Tibial nerve (tissue), 4 donors: Measurements from ENCODE around the gene KIAA1210. TPM values are rescaled to one million over a fixed set of nuclear protein-coding genes. Genes with fewer than 3 reads are reported as not detected.

Experiments
- DNase-seq, 2 donors: peaks; one replicate each; pipeline ENCODE4 v3.0.0-alpha.2; 2019; ENCODE audit warnings: low spot score in 2 of 2
- H3K27ac ChIP-seq, 4 donors: fragments of 200-600 bp; sonication (generic) in 3 of 4; one replicate each; pipeline ENCODE4 v1.5.1; 2017 to 2019; ENCODE audit warnings: mild to moderate bottlenecking in 1 of 4
- H3K27me3 ChIP-seq, 2 donors: fragments of 200-600 bp; sonication (generic) in 1 of 2; one replicate each; pipeline versions ENCODE4 v1.5.1 to v1.6.0; 2017 to 2019
- H3K36me3 ChIP-seq, 3 donors: fragments of 200-600 bp; sonication (generic); one replicate each; pipeline ENCODE4 v1.5.1; 2018 to 2019
- H3K4me1 ChIP-seq, 4 donors: fragments of 200-600 bp; sonication (generic) in 3 of 4; one replicate each; pipeline ENCODE4 v1.5.1; 2017 to 2019
- H3K4me3 ChIP-seq, 4 donors: fragments of 200-600 bp; sonication (generic) in 3 of 4; one replicate each; pipeline ENCODE4 v1.5.1; 2017 to 2019; ENCODE audit warnings: mild to moderate bottlenecking in 1 of 4, moderate library complexity in 1 of 4
- H3K9me3 ChIP-seq, 4 donors: fragments of 200-600 bp; sonication (generic) in 3 of 4; one replicate each; pipeline ENCODE4 v1.5.1; 2017 to 2019
- CTCF ChIP-seq, 5 experiments: fragments of 200-600 bp in 3 of 5; fragments of 450-650 bp in 2 of 5; sonication (generic) in 3 of 5; IDR thresholded peaks; one replicate each; pipeline ENCODE4 v1.5.1; 2016 to 2019; ENCODE audit warnings: antibody characterized with exemption in 5 of 5, mild to moderate bottlenecking in 3 of 5, moderate library complexity in 2 of 5
- EP300 ChIP-seq, 2 donors: sonication (generic); formaldehyde crosslinking; IDR thresholded peaks; one replicate each; pipeline ENCODE4 v1.6.1; 2017; ENCODE audit warnings: antibody characterized with exemption in 2 of 2, mild to moderate bottlenecking in 1 of 2
- POLR2A ChIP-seq, 2 donors: fragments of 450-650 bp; IDR thresholded peaks; one replicate each; pipeline ENCODE4 v1.6.1; 2017; ENCODE audit warnings: antibody characterized with exemption in 2 of 2, mild to moderate bottlenecking in 2 of 2, moderate library complexity in 2 of 2
- WGBS, 2 donors: methylation state at CpG; one replicate each; pipeline ENCODE4 v1.1.5; 2018; 5-methylcytosine and 5-hydroxymethylcytosine counted together
- total RNA-seq, 4 donors: library from RNA; depleted of rRNA; stranded (reverse); fragments of >200 nt; gene quantifications; one replicate each; pipeline ENCODE4 v1.1.0, GENCODE V29; 2016

Gene KIAA1210
- total RNA-seq, 4 donors from 2014 or later = not detected

- peaks cover 0 to under 1% of the 10 kb centered on the region in 2 donors for H3K27me3 ChIP-seq
- WGBS, 2 donors = 38 to 52% methylated on average over 5 of the region's 5 CpGs
Observed at GRCh38 chrX:119145241-119145653, 17.6 kb upstream of the KIAA1210 start.

GRCh38 chrX:119134466-119134865 lies 6.9 kb upstream of the KIAA1210 start:
- Histone ChIP-seq H3K4me3 (no peak overlapping the region), H3K9me3 (no peaks in the 10 kb centered on the region), H3K27me3 (peaks cover 0 to 15% of the 10 kb centered on the region in 2 donors), H3K4me1 (no peaks in the 10 kb centered on the region), H3K36me3 (no peaks in the 10 kb centered on the region), H3K27ac (no peak overlapping the region)
- TF ChIP-seq CTCF (IDR thresholded peaks at IDR 0.05) (no peak), EP300 (IDR thresholded peaks at IDR 0.05) (no peak), POLR2A (IDR thresholded peaks at IDR 0.05) (no peak)
- WGBS, 2 donors = 48 to 50% methylated on average over 2 of the region's 2 CpGs
- DNase-seq = no peak

More at GRCh38 chrX:119145241-119145653, 17.6 kb upstream of the KIAA1210 start:
- Histone ChIP-seq H3K4me3 (no peak overlapping the region), H3K9me3 (no peaks in the 10 kb centered on the region), H3K27ac (no peak overlapping the region), H3K36me3 (no peaks in the 10 kb centered on the region), H3K4me1 (no peaks in the 10 kb centered on the region)
- TF ChIP-seq EP300 (IDR thresholded peaks at IDR 0.05) = no peak
- peak in 2 of 5 experiments; percentile 12 to 19 for TF ChIP-seq CTCF (IDR thresholded peaks at IDR 0.05)
- DNase-seq = peak in 1 of 2 donors; percentile 5

GRCh38 chrX:119132961-119133360 lies 5.3 kb upstream of the KIAA1210 start:
- DNase-seq = no peak
- no peak overlapping the region for H3K4me3 ChIP-seq
- H3K4me1 ChIP-seq = no peaks in the 10 kb centered on the region
- 80 to 94% methylated on average over 4 to 5 of the region's 5 CpGs for WGBS, 2 donors
- H3K27me3 ChIP-seq = peaks cover 0 to 15% of the 10 kb centered on the region in 2 donors
- H3K9me3 ChIP-seq = no peaks in the 10 kb centered on the region
- TF ChIP-seq POLR2A (IDR thresholded peaks at IDR 0.05) = no peak
- TF ChIP-seq EP300 (IDR thresholded peaks at IDR 0.05) = no peak
- no peak for TF ChIP-seq CTCF (IDR thresholded peaks at IDR 0.05)
- no peak overlapping the region for H3K27ac ChIP-seq
- H3K36me3 ChIP-seq = no peaks in the 10 kb centered on the region

- WGBS, 2 donors = 46 to 54% methylated on average over 2 of the region's 2 CpGs
- Histone ChIP-seq H3K4me3 (no peak overlapping the region), H3K27me3 (peaks cover 0 to 15% of the 10 kb centered on the region in 2 donors), H3K9me3 (no peaks in the 10 kb centered on the region), H3K27ac (no peak overlapping the region), H3K4me1 (no peaks in the 10 kb centered on the region), H3K36me3 (no peaks in the 10 kb centered on the region)
- DNase-seq = no peak
- TF ChIP-seq EP300 (IDR thresholded peaks at IDR 0.05) (no peak), POLR2A (IDR thresholded peaks at IDR 0.05) (no peak), CTCF (IDR thresholded peaks at IDR 0.05) (no peak)
Observed at GRCh38 chrX:119132316-119132715, 4.7 kb upstream of the KIAA1210 start.

GRCh38 chrX:119130911-119131310 lies 3.3 kb upstream of the KIAA1210 start:
- Histone ChIP-seq H3K4me3 (no peak overlapping the region), H3K36me3 (no peaks in the 10 kb centered on the region), H3K9me3 (no peaks in the 10 kb centered on the region), H3K27me3 (peaks cover 0 to 14% of the 10 kb centered on the region in 2 donors), H3K27ac (no peak overlapping the region), H3K4me1 (no peaks in the 10 kb centered on the region)
- DNase-seq = no peak
- TF ChIP-seq EP300 (IDR thresholded peaks at IDR 0.05) (no peak), CTCF (IDR thresholded peaks at IDR 0.05) (no peak), POLR2A (IDR thresholded peaks at IDR 0.05) (no peak)
- 76 to 83% methylated on average over 2 of the region's 2 CpGs for WGBS, 2 donors
